Fibroblast of villous mesenchyme (primary cell): ENCODE measurements around the gene MBOAT2. TPM values are rescaled to one million over a fixed set of nuclear protein-coding genes. Genes with fewer than 3 reads are reported as not detected.
"Not testable (repeated sequence)": the region's sequence is repeated elsewhere in the genome, so short reads cannot be mapped to it uniquely, and the experiment has no call there.

ENCODE experiments used
- DNase-seq: peaks from one replicate; pipeline ENCODE4 v3.0.0-alpha.2; 2010; ENCODE audit warnings: low read depth
- H3K4me3 ChIP-seq: 2 replicates; pipeline ENCODE4 v1.5.1; 2011; ENCODE audit warnings: low read depth, mild to moderate bottlenecking, low read length
- total RNA-seq: library from RNA; depleted of rRNA; stranded (reverse); fragments of >200 nt; gene quantifications from 2 replicates; pipeline ENCODE4 v1.2.3, GENCODE V29; 2012
- TF ChIP-seq, protein P1 (sequence below): IDR thresholded peaks from 2 replicates; pipeline ENCODE4 v1.5.1; 2012; ENCODE audit warnings: low read depth, mild to moderate bottlenecking, low read length; ENCODE audit not compliant: insufficient read depth

Gene MBOAT2
- total RNA-seq, 1 donor = 72.5 TPM

DNA sequence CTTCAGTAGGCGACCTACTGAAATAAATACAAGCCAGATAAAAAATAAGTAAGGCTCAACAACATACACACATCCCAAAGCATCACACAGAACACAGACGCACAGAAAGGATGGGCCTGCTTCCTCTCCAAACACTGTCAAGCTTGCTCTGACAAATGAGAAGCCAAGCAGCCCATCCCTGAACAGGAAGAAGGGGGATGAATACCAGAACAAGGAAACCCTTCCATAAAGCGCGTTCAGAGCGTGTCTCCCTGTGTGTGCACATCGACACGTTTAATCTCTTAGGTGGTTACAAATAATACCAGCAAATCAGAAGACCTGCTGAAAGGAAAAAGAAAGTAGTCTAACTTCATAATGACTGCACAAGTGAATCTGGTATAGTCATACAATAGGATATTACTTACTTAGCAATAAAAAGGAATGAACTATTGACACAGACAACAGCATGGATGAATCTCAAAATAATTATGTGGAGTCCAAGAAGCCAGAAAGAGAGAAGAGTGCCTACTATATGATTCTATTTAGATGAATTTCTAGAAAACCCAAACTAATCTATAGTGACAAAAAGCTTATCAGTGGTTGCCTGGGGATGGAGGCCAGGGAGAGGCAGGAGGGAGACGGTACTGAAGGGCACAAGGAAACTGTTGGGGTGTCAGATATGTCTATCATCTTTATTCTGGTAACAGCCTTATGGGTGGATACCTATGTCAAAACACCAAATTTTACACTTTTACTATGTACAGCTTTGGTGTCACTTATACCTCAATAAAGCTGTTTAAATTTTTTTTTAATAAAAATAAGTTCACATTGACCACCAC, 26.8 kb downstream of the MBOAT2 start:
- DNase-seq = peak; percentile 34
- no peak overlapping the region for H3K4me3 ChIP-seq
- TF ChIP-seq, protein P1, sequence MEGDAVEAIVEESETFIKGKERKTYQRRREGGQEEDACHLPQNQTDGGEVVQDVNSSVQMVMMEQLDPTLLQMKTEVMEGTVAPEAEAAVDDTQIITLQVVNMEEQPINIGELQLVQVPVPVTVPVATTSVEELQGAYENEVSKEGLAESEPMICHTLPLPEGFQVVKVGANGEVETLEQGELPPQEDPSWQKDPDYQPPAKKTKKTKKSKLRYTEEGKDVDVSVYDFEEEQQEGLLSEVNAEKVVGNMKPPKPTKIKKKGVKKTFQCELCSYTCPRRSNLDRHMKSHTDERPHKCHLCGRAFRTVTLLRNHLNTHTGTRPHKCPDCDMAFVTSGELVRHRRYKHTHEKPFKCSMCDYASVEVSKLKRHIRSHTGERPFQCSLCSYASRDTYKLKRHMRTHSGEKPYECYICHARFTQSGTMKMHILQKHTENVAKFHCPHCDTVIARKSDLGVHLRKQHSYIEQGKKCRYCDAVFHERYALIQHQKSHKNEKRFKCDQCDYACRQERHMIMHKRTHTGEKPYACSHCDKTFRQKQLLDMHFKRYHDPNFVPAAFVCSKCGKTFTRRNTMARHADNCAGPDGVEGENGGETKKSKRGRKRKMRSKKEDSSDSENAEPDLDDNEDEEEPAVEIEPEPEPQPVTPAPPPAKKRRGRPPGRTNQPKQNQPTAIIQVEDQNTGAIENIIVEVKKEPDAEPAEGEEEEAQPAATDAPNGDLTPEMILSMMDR = no peak

DNA sequence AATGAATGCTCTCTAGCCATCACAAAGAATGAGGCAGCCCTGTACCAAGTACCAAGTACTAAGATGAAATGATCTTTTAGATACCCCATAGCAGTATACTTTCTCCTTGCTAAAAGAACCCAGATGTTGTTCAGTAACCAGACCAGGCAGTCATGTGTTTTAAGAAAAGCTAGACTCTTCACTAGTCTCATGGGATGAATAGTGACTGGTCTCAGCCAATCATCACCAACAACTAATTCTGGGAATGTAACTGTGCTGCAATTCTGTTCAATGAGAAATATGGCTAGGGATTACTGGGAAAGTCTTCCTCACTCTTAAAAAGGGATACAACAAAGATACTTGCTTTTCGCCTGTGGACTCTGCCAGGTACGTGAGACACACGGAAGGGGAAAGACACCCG, 29.5 kb downstream of the MBOAT2 start:
- DNase-seq = no peak
- TF ChIP-seq, protein P1 = no peak
- H3K4me3 ChIP-seq = no peak overlapping the region

DNA sequence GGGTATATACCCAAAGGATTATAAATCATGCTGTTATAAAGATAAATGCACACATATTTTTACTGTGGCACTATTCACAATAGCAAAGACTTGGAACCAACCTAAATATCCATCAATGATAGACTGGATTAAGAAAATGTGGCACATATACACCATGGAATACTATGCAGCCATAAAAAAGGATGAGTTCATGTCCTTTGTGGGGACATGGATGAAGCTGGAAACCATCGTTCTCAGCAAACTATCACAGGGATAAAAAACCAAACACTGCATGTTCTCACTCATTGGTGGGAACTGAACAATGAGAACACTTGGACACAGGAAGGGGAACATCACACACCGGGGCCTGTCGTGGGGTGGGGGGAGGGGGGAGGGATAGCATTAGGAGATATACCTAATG, 30.5 kb downstream of the MBOAT2 start:
- not testable (repeated sequence) for H3K4me3 ChIP-seq, DNase-seq

DNA sequence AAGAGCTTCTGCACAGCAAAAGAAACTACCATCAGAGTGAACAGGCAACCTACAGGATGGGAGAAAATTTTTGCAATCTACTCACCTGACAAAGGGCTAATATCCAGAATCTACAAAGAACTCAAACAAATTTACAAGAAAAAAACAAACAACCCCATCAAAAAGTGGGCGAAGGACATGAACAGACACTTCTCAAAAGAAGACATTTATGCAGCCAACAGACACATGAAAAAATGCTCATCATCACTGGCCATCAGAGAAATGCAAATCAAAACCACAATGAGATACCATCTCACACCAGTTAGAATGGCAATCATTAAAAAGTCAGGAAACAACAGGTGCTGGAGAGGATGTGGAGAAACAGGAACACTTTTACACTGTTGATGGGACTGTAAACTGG, 30.9 kb downstream of the MBOAT2 start:
- H3K4me3 ChIP-seq, DNase-seq: not testable (repeated sequence)

DNA sequence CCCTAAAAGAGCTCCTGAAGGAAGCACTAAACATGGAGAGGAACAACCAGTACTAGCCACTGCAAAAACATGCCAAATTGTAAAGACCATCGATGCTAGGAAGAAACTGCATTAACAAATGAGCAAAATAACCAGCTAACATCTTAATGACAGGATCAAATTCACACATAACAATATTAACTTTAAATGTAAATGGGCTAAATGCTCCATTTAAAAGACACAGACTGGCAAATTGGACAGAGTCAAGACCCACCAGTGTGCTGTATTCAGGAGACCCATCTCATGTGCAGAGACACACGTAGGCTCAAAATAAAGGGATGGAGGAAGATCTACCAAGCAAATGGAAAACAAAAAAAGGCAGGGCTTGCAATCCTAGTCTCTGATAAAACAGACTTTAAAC, 34.1 kb downstream of the MBOAT2 start:
- not testable (repeated sequence) for H3K4me3 ChIP-seq, DNase-seq

DNA sequence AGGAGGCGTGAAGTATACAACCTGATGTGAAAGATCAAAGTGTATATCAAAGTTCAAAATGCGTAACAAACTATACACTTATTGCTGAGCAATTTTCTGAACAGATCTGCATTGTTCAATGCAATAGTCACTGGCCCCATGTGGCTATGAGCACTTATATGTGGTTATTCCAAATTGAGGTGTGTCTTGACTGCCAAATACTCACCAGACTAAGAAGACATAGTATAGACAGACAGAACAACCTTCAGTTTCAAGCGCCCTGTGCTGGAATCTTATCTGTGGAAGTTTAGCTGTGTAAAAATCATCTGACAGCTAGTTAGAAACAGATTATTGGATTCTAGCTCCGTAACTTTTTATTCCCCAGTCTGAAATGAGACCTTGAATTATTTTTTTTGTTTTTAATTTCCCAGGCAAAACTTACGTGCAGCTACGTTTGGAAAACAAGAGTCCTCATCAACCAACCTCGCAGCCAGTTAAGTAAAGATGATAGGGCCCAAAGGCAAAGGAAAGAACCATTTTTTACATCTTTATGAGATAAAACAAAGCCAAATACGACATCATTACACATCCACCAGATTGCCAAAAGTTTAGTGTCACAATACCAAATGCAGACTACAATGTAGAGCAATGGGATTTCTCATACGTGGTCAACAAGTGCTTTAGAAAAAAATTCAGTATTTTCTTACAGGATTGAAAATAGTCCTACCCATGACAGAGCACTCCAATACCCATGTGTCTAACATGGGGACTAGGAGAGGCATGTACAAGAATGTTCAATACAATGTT, 37.2 kb downstream of the MBOAT2 start:
- no peak for DNase-seq
- H3K4me3 ChIP-seq = no peak overlapping the region

DNA sequence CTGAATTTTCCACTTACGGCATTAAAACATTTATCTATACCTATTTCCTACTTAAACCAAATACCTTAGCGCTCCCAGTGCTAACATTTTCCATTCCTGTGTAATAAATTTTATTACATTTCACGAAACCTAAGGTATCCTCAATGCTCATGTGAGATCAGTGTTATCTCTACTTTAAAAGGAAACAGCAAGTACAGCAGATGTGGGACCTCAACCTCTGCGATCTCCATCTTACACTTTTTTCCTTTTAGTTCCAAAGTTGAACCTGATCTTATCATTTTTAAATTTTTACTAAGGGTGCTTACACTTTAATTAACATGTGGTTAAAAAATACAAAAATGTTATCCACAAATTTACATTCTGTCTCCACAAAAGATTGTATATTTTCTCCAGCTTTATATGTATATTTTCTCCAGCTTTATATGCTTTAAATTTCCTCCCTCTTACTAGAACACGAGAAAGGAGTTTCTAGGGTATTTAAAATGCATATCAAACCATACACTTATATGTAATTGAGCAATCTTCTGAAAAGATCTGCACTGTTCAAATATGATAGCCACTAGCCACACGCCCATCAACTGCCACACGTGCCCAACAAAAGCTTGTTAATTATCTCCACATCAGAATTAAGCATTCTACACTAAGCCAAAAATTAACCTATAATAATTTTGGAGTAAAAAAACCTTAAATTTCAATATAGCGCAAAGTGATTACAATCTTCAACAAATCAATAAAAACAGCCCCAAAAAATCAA, 38.1 kb downstream of the MBOAT2 start:
- no peak overlapping the region for H3K4me3 ChIP-seq
- TF ChIP-seq, protein P1 = no peak
- no peak for DNase-seq

More for the DNA sequence above, 37.2 kb downstream of the MBOAT2 start:
- TF ChIP-seq, protein P1 = no peak

DNA sequence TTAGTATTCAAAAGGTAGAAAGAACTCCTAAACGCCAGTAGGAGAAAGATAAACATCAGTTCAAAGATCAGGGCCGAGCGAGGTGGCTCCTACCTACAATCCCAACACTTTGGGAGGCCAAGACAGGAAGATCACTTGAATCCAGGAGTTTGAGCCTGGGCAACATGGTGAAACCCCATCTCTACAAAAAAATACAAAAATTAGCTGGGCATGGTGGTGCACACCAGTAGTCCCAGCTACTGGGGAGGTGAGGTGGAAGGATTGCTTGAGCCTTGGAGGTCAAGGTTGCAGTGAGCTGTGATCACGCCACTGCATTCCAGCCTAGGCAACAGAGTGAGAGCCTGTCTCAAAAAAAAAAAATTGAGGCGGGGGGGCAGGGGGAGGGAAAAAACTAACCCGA, 40.6 kb downstream of the MBOAT2 start:
- no peak for DNase-seq
- H3K4me3 ChIP-seq = no peak overlapping the region
- TF ChIP-seq, protein P1 = no peak
